Activated CD4-positive, alpha-beta T cell treated with anti-CD3 and anti-CD28 coated beads, Interleukin-2, amount 10 ng/mL, durations not matched to agents 24 days and 14 days (primary cell): ENCODE data around the gene MECR. TPM values are rescaled to one million over a fixed set of nuclear protein-coding genes. Genes with fewer than 3 reads are reported as not detected.

Experiments used
- DNase-seq: peaks from one replicate; pipeline ENCODE4 v3.0.0; 2022
- H3K27ac Mint-ChIP-seq: one replicate; pipeline ENCODE4 v1.8.0; 2022; ENCODE audit warnings: mild to moderate bottlenecking, mixed read lengths
- H3K27me3 Mint-ChIP-seq: one replicate; pipeline ENCODE4 v1.8.0; 2022; ENCODE audit warnings: mixed read lengths
- H3K36me3 Mint-ChIP-seq: one replicate; pipeline ENCODE4 v1.8.0; 2022; ENCODE audit warnings: low read depth, mild to moderate bottlenecking, mixed read lengths
- H3K4me1 Mint-ChIP-seq: one replicate; pipeline ENCODE4 v1.8.0; 2021; ENCODE audit warnings: mixed read lengths
- H3K4me3 Mint-ChIP-seq: one replicate; pipeline ENCODE4 v1.8.0; 2022; ENCODE audit warnings: mild to moderate bottlenecking, moderate library complexity, mixed read lengths
- H3K9me3 Mint-ChIP-seq: one replicate; pipeline ENCODE4 v1.8.0; 2021; ENCODE audit warnings: mixed read lengths
- intact Hi-C: fragments of 100-400 bp; cut with micrococcal nuclease; formaldehyde crosslinking; loops from one replicate; pipeline ENCODE4 v1.15.1; 2023
- total RNA-seq: library from RNA; stranded (reverse); gene quantifications from 2 replicates; pipeline ENCODE4 v1.2.3, GENCODE V29; 2022

Gene MECR
- total RNA-seq, 1 donor from 2014 or later, result 41.3 TPM

GRCh38 chr1:29148656-29149491 lies 81.9 kb downstream of the MECR start:
- H3K9me3 Mint-ChIP-seq, result no peaks in the 10 kb centered on the region
- H3K4me3 Mint-ChIP-seq, result no peak overlapping the region
- H3K36me3 Mint-ChIP-seq, result peaks cover 77% of the 10 kb centered on the region
- H3K27me3 Mint-ChIP-seq, result no peaks in the 10 kb centered on the region
- intact Hi-C loops, result no loop called here
- DNase-seq, result no peak
- H3K4me1 Mint-ChIP-seq, result peaks cover 3% of the 10 kb centered on the region
- peak overlapping the region; percentile 16 for H3K27ac Mint-ChIP-seq

GRCh38 chr1:29145739-29146437 lies 84.8 kb downstream of the MECR start:
- Mint-ChIP-seq H3K27me3 (no peaks in the 10 kb centered on the region), H3K36me3 (peaks cover 65% of the 10 kb centered on the region), H3K9me3 (no peaks in the 10 kb centered on the region), H3K4me1 (peaks cover 3% of the 10 kb centered on the region), H3K27ac (peak overlapping the region; percentile 3), H3K4me3 (no peak overlapping the region)
- intact Hi-C loops, result no loop called here
- no peak for DNase-seq

GRCh38 chr1:29144178-29144577 lies 86.6 kb downstream of the MECR start:
- Mint-ChIP-seq H3K4me1 (peaks cover 3% of the 10 kb centered on the region), H3K4me3 (no peak overlapping the region), H3K27me3 (no peaks in the 10 kb centered on the region), H3K9me3 (no peaks in the 10 kb centered on the region), H3K36me3 (peaks cover 49% of the 10 kb centered on the region), H3K27ac (no peak overlapping the region)
- DNase-seq, result no peak
- intact Hi-C loops, result no loop called here

GRCh38 chr1:29142714-29143113 lies 88.0 kb downstream of the MECR start:
- Mint-ChIP-seq H3K9me3 (no peaks in the 10 kb centered on the region), H3K36me3 (peaks cover 34% of the 10 kb centered on the region), H3K4me3 (no peak overlapping the region), H3K27me3 (no peaks in the 10 kb centered on the region), H3K4me1 (peaks cover 3% of the 10 kb centered on the region), H3K27ac (no peak overlapping the region)
- DNase-seq, result no peak
- intact Hi-C loops, result no loop called here

Other genes with a start within 250 kb of the MECR start
- 0.66 and 0.72 TPM in 2 replicates for gene TMEM200B, start 107.0 kb downstream of the MECR start, total RNA-seq
- 138 and 141 TPM in 2 replicates for gene SRSF4, start 49.0 kb downstream of the MECR start, total RNA-seq
- 0.47 and 0.95 TPM in 2 replicates for gene PTPRU, start 5.6 kb upstream of the MECR start, total RNA-seq